Activated T-cell treated with anti-CD3 and anti-CD28 coated beads, Interleukin-2, amount 50 U/mL, for 48 hours (primary cell): ENCODE results near the gene ZNF101.
A peak's percentile ranks its signal among the peaks of the same experiment; 100 is the strongest.

Source experiments
- DNase-seq, 2 experiments: peaks; one replicate each; pipeline ENCODE4 v3.0.0-alpha.2; 2020

The ZNF101 gene

GRCh38 chr19:19668230-19669012, at the start of gene ZNF101:
ZNF101 (plus strand) TSS chr19:19668839; CDS start chr19:19668964, 125 bp downstream.
- DNase-seq: peak; percentile 97 to 98

- DNase-seq: no peak
Observed at GRCh38 chr19:19619181-19619848, 49.3 kb upstream of the ZNF101 start.

GRCh38 chr19:19619849-19620210, 48.8 kb upstream of the ZNF101 start:
- no peak for DNase-seq

GRCh38 chr19:19623383-19623782, 45.3 kb upstream of the ZNF101 start:
- no peak for DNase-seq

GRCh38 chr19:19624032-19624570, 44.5 kb upstream of the ZNF101 start:
- DNase-seq: no peak

GRCh38 chr19:19626516-19627472, 41.8 kb upstream of the ZNF101 start:
- DNase-seq: no peak

- peak; percentile 71 to 78 for DNase-seq
Observed at GRCh38 chr19:19627621-19628500, 40.8 kb upstream of the ZNF101 start, which contains the start of gene LPAR2. LPAR2 (minus strand) TSS chr19:19628220; CDS start chr19:19627275, 945 bp downstream.

- peak; percentile 68 to 73 for DNase-seq
Observed at GRCh38 chr19:19628501-19629134, 40.0 kb upstream of the ZNF101 start.

GRCh38 chr19:19630062-19630414, 38.6 kb upstream of the ZNF101 start:
- DNase-seq: no peak

GRCh38 chr19:19630426-19630825, 38.2 kb upstream of the ZNF101 start:
- no peak for DNase-seq

GRCh38 chr19:19631346-19631745, 37.3 kb upstream of the ZNF101 start:
- no peak for DNase-seq

- no peak for DNase-seq
Observed at GRCh38 chr19:19632661-19633060, 36.0 kb upstream of the ZNF101 start.

- DNase-seq: no peak
Observed at GRCh38 chr19:19633711-19634515, 34.7 kb upstream of the ZNF101 start.

- DNase-seq: no peak
Observed at GRCh38 chr19:19634516-19635312, 33.9 kb upstream of the ZNF101 start.

GRCh38 chr19:19635313-19635702, 33.3 kb upstream of the ZNF101 start:
- no peak for DNase-seq

- DNase-seq: no peak
Observed at GRCh38 chr19:19636573-19637185, 32.0 kb upstream of the ZNF101 start.

GRCh38 chr19:19637186-19637522, 31.5 kb upstream of the ZNF101 start:
- no peak for DNase-seq

- DNase-seq: no peak
Observed at GRCh38 chr19:19637523-19638251, 31.0 kb upstream of the ZNF101 start.
